ENCODE measurements around the gene OR5M3. TPM values are rescaled to one million over a fixed set of nuclear protein-coding genes. Genes with fewer than 3 reads are reported as not detected.

OR5M3 gene
- total RNA-seq, 4 donors from 2014 or later: not detected

- no peak for TF ChIP-seq CTCF (IDR thresholded peaks at IDR 0.05; ENCODE audit: low read depth)
These were observed 13.6 kb upstream of the OR5M3 start for GRCh38 chr11:56486801-56487200.

GRCh38 chr11:56474729-56475235 is 1.6 kb upstream of the OR5M3 start:
- no peak for TF ChIP-seq CTCF (IDR thresholded peaks at IDR 0.05; ENCODE audit: low read depth)

GRCh38 chr11:56457076-56457475 is 16.1 kb downstream of the OR5M3 start:
- TF ChIP-seq CTCF (IDR thresholded peaks at IDR 0.05; ENCODE audit: low read depth): no peak

GRCh38 chr11:56453521-56453920 is 19.6 kb downstream of the OR5M3 start:
- no peak for TF ChIP-seq CTCF (IDR thresholded peaks at IDR 0.05; ENCODE audit: low read depth)

Other genes with a start within 250 kb of the OR5M3 start
- not detected for gene OR5T2, start 239.1 kb downstream of the OR5M3 start, total RNA-seq
- gene OR5T3, start 221.1 kb downstream of the OR5M3 start, total RNA-seq: not detected
- gene OR5T1, start 199.2 kb downstream of the OR5M3 start, total RNA-seq: not detected
- not detected for gene OR8H1, start 181.1 kb downstream of the OR5M3 start, total RNA-seq
- gene OR8K3, start 158.2 kb downstream of the OR5M3 start, total RNA-seq: not detected
- gene OR8K1, start 127.3 kb downstream of the OR5M3 start, total RNA-seq: not detected
- gene OR8J1, start 119.1 kb downstream of the OR5M3 start, total RNA-seq: not detected
- gene OR8U1, start 97.7 kb downstream of the OR5M3 start, total RNA-seq: not detected
- gene OR5AL1, start 60.7 kb downstream of the OR5M3 start, total RNA-seq: not detected
- not detected for gene OR5M8, start 18.0 kb upstream of the OR5M3 start, total RNA-seq
- gene OR5M11, start 69.9 kb upstream of the OR5M3 start, total RNA-seq: not detected
- not detected for gene OR5M10, start 104.4 kb upstream of the OR5M3 start, total RNA-seq
- not detected for gene OR5M1, start 141.5 kb upstream of the OR5M3 start, total RNA-seq
- not detected for gene OR5AP2, start 169.1 kb upstream of the OR5M3 start, total RNA-seq
- not detected for gene OR5AR1, start 190.3 kb upstream of the OR5M3 start, total RNA-seq
- gene OR9G1, start 225.7 kb upstream of the OR5M3 start, total RNA-seq: not detected